ENCODE data around the gene MEA1. TPM values are rescaled to one million over a fixed set of nuclear protein-coding genes. Genes with fewer than 3 reads are reported as not detected.

MEA1 gene
- total RNA-seq, 1 experiment from 2014 or later, result 64.8 TPM

DNA sequence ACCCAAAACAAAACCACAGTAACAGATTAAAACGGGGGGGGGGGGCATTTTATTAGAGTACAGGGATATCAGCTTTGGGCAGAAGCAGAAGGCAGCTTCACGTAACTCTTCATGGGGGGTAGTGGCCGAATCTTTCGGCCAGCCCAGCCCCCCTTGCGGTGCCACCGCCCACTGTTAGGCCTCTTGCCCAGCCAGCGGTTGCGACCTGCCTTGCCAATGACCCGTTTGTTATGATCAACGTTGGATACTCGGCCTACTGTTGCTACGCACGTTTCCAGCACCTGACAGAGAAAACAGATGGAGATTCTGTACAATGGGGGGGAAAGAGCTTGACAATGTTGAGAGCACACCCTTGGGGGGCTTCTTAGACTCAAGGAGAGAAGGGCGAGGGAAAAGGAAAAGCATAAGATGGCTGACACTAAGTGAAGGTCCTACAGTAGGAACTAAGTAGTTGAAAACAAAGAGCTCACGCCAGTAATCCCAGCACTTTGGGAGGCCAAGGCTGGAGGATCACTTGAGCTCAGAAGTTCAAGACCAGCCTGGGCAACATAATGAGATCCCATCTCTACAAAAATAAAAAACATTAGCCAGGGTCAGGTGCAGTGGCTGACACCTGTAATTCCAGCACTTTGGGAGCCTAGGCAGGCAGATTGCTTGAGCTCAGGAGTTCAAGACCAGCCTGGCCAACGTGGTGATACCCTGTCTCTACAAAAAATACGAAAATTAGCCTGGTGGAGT, 40.6 kb upstream of the MEA1 start:
- Histone ChIP-seq H3K9me2 (ENCODE audit: insufficient read depth) (no peaks in the 10 kb centered on the region), H3K27ac (ENCODE audit: low read depth, low read length) (peak overlapping the region; percentile 98), H3K4me1 (ENCODE audit: control insufficient read depth in 1 of 2, insufficient read depth in 2 of 2, low read length in 2 of 2) (peaks cover 12 to 31% of the 10 kb centered on the region in 2 experiments; a peak in 3 of 4 replicates), H4K20me1 (ENCODE audit: insufficient read depth) (no peaks in the 10 kb centered on the region), H3K9me3 (ENCODE audit: control insufficient read depth in 1 of 2, insufficient read depth in 1 of 2, low read depth in 1 of 2, low read length in 2 of 2) (no peaks in the 10 kb centered on the region), H2AFZ (ENCODE audit: low read depth, low read length, poor library complexity, severe bottlenecking) (no peak overlapping the region), H3K79me2 (ENCODE audit: insufficient read depth, low read length) (peaks cover 44% of the 10 kb centered on the region), H3K9ac (ENCODE audit: low read length) (peak overlapping the region; percentile 98), H3K4me3 (replicated peaks in 1 of 2; ENCODE audit: low read depth in 1 of 2, low read length in 2 of 2) (peak overlapping the region; percentile 97), H3K36me3 (ENCODE audit: control insufficient read depth in 1 of 2, insufficient read depth in 2 of 2, low read length in 2 of 2) (peaks cover 5 to 25% of the 10 kb centered on the region in 2 experiments; a peak in 2 of 4 replicates), H3K27me3 (ENCODE audit: insufficient read depth, low read length) (no peaks in the 10 kb centered on the region), H3K4me2 (ENCODE audit: low read length) (peak overlapping the region; percentile 99)
- DNase-seq (ENCODE audit: low read depth, low spot score) (no peak), ATAC-seq (no peak)
- POLR2A ChIA-PET, result interaction anchor here (0.6 to 1.7 kb wide), 7 partner anchors 14 to 120 kb away, joined by 3 to 10 read pairs (median 5); partner anchors contain the start of genes KLHDC3, MEA1, PPP2R5D and PTK7
- RAD21 ChIA-PET (ENCODE audit: low non-redundant PET in 1 of 2, low total read pairs in 2 of 2, uncharacterized antibody in 2 of 2, unreplicated experiment in 2 of 2), result interaction anchor here (0.8 to 1.0 kb wide), 2 partner anchors 22 to 89 kb away, joined by 3 read pairs; no protein-coding TSS in a partner anchor
- TF ChIP-seq ZFX (IDR thresholded peaks at IDR 0.05), result no peak
- CTCF ChIA-PET, result interaction anchor here (1.5 kb wide), 1 partner anchor 89 kb away, joined by 5 read pairs; no protein-coding TSS in a partner anchor
- intact Hi-C loops (cut with micrococcal nuclease), result no loop called here
- BruUV-seq (replicated peaks), result TSS peak; percentile 99

DNA sequence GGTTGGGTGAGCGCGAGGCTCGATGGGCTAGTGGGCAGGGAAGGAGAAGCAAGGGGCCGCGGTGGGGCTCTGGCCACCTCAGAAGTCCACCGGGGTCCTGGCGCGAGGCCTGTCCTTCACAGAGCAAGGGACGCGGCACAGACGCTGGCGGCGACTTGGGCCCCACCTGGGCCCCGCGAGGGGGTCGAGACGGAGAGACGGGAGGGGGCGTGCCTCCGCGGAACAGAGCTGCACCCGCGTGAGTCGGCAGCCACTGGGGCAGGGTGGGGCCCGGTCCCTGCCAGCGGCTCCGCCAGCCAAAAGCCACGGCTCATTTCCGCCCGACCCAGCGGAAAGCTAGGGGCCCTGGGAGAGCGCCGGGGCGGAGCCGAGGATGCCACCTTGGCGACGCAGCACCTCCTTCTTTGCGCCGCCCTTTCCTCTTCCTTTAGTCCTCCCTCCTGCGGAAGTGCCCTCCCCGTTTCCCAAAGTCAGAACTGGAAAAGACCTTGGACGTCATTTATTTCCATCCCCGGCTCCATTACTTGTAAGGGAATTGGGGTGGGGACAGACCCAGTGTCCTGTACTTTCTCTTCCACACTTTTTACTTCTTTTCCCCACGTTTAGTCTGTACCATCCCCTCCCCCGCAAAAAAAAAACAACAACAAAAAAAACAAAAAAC, 39.9 kb upstream of the MEA1 start, which contains the start of gene CUL7:
Gene CUL7 (minus strand): TSS at position 307 of the 661 bp plus-strand sequence. CDS start 1,063 bp downstream, outside the sequence.
- POLR2A ChIA-PET, result interaction anchor here (0.6 to 1.7 kb wide), 7 partner anchors 13 to 121 kb away, joined by 3 to 10 read pairs (median 5); partner anchors contain the start of genes KLHDC3, MEA1, PPP2R5D and PTK7
- H3K79me2 ChIP-seq (ENCODE audit: insufficient read depth, low read length), result peaks cover 39% of the 10 kb centered on the region
- RAD21 ChIA-PET (ENCODE audit: low non-redundant PET in 1 of 2, low total read pairs in 2 of 2, uncharacterized antibody in 2 of 2, unreplicated experiment in 2 of 2), result interaction anchor here (0.8 to 1.0 kb wide), 2 partner anchors 23 to 90 kb away, joined by 3 read pairs; no protein-coding TSS in a partner anchor
- CTCF ChIA-PET, result interaction anchor here (1.5 kb wide), 1 partner anchor 90 kb away, joined by 5 read pairs; no protein-coding TSS in a partner anchor
- DNase-seq (ENCODE audit: low read depth, low spot score) (peak; percentile 86), ATAC-seq (peak; percentile 96)
- peaks cover 7 to 25% of the 10 kb centered on the region in 2 experiments; a peak in 3 of 4 replicates for H3K36me3 ChIP-seq (ENCODE audit: control insufficient read depth in 1 of 2, insufficient read depth in 2 of 2, low read length in 2 of 2)
- peak within 1 kb of the TSS; percentile 97 for H3K4me3 ChIP-seq (replicated peaks in 1 of 2; ENCODE audit: low read depth in 1 of 2, low read length in 2 of 2)
- intact Hi-C loops (cut with micrococcal nuclease), result no loop called here
- no TSS peak for BruUV-seq (replicated peaks)
- H4K20me1 ChIP-seq (ENCODE audit: insufficient read depth), result no peaks in the 10 kb centered on the region
- no peak within 1 kb of the TSS for H2AFZ ChIP-seq (ENCODE audit: low read depth, low read length, poor library complexity, severe bottlenecking)
- peak within 1 kb of the TSS; percentile 99 for H3K4me2 ChIP-seq (ENCODE audit: low read length)
- peak within 1 kb of the TSS; percentile 98 for H3K9ac ChIP-seq (ENCODE audit: low read length)
- H3K9me3 ChIP-seq (ENCODE audit: control insufficient read depth in 1 of 2, insufficient read depth in 1 of 2, low read depth in 1 of 2, low read length in 2 of 2), result no peaks in the 10 kb centered on the region
- no peaks in the 10 kb centered on the region for H3K27me3 ChIP-seq (ENCODE audit: insufficient read depth, low read length)
- peaks cover 12 to 31% of the 10 kb centered on the region in 2 experiments; a peak in 3 of 4 replicates for H3K4me1 ChIP-seq (ENCODE audit: control insufficient read depth in 1 of 2, insufficient read depth in 2 of 2, low read length in 2 of 2)
- TF ChIP-seq FOSL1 (IDR thresholded peaks at IDR 0.05; ENCODE audit: low read depth) (no peak), ZNF274 (IDR thresholded peaks at IDR 0.05; ENCODE audit: low read depth, low read length) (no peak), POLR2AphosphoS5 (IDR thresholded peaks at IDR 0.05; ENCODE audit: low read depth, low read length) (peak; percentile 98), POLR2A (IDR thresholded peaks at IDR 0.05; ENCODE audit: borderline replicate concordance, extremely low read depth, insufficient read depth, insufficient read length) (peak; percentile 84), ZFX (IDR thresholded peaks at IDR 0.05) (peak; percentile 88), TCF7L2 (IDR thresholded peaks at IDR 0.05; ENCODE audit: borderline replicate concordance, extremely low read depth, insufficient read depth, insufficient read length) (peak; percentile 40), JUND (IDR thresholded peaks at IDR 0.05) (no peak)
- TF ChIP-seq, protein P1, sequence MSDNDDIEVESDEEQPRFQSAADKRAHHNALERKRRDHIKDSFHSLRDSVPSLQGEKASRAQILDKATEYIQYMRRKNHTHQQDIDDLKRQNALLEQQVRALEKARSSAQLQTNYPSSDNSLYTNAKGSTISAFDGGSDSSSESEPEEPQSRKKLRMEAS (IDR thresholded peaks at IDR 0.05), result no peak
- TF ChIP-seq, protein P2, sequence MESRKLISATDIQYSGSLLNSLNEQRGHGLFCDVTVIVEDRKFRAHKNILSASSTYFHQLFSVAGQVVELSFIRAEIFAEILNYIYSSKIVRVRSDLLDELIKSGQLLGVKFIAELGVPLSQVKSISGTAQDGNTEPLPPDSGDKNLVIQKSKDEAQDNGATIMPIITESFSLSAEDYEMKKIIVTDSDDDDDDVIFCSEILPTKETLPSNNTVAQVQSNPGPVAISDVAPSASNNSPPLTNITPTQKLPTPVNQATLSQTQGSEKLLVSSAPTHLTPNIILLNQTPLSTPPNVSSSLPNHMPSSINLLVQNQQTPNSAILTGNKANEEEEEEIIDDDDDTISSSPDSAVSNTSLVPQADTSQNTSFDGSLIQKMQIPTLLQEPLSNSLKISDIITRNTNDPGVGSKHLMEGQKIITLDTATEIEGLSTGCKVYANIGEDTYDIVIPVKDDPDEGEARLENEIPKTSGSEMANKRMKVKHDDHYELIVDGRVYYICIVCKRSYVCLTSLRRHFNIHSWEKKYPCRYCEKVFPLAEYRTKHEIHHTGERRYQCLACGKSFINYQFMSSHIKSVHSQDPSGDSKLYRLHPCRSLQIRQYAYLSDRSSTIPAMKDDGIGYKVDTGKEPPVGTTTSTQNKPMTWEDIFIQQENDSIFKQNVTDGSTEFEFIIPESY (IDR thresholded peaks at IDR 0.05; ENCODE audit: extremely low read depth, insufficient replicate concordance, low read length), result no peak
- H3K27ac ChIP-seq (ENCODE audit: low read depth, low read length), result peak within 1 kb of the TSS; percentile 98
- H3K9me2 ChIP-seq (ENCODE audit: insufficient read depth), result no peaks in the 10 kb centered on the region
